UCSD-AML1 (cell line): ENCODE data around the gene DAO.
A peak's percentile ranks its signal among the peaks of the same experiment; 100 is the strongest.

ENCODE experiments used
- DNase-seq: peaks from one replicate; lab custom pipeline; 2025; ENCODE audit not compliant: unreplicated experiment; lab: John Stamatoyannopoulos, UW

The DAO gene

GRCh38 chr12:108875280-108875679, 4.6 kb upstream of the DAO start:
- DNase-seq = no peak

GRCh38 chr12:108875682-108876361, 4.1 kb upstream of the DAO start:
- no peak for DNase-seq

- no peak for DNase-seq
These were observed 3.3 kb upstream of the DAO start for GRCh38 chr12:108876550-108876949.

- no peak for DNase-seq
These were observed 2.1 kb downstream of the DAO start for GRCh38 chr12:108881953-108882352.

- DNase-seq = peak; percentile 56
These were observed 4.5 kb downstream of the DAO start for GRCh38 chr12:108884116-108885012.

- no peak for DNase-seq
These were observed 7.2 kb downstream of the DAO start for GRCh38 chr12:108886873-108887629.

- DNase-seq = no peak
These were observed 8.1 kb downstream of the DAO start for GRCh38 chr12:108888031-108888430.

GRCh38 chr12:108890208-108890607, 10.3 kb downstream of the DAO start:
- DNase-seq = peak; percentile 22

GRCh38 chr12:108895220-108895802, 15.4 kb downstream of the DAO start:
- no peak for DNase-seq

- peak; percentile 43 for DNase-seq
These were observed 16.4 kb downstream of the DAO start for GRCh38 chr12:108896336-108896735.

GRCh38 chr12:108896817-108897216, 16.9 kb downstream of the DAO start:
- DNase-seq = no peak

GRCh38 chr12:108899145-108899544, 19.3 kb downstream of the DAO start:
- DNase-seq = no peak

GRCh38 chr12:108905725-108906124, 25.8 kb downstream of the DAO start:
- peak; percentile 23 for DNase-seq

- DNase-seq = no peak
These were observed 27.1 kb downstream of the DAO start for GRCh38 chr12:108906971-108907370.

- peak; percentile 61 for DNase-seq
These were observed 28.0 kb downstream of the DAO start for GRCh38 chr12:108907839-108908351.

GRCh38 chr12:108910336-108910735, 30.4 kb downstream of the DAO start:
- DNase-seq = no peak

- no peak for DNase-seq
These were observed 32.0 kb downstream of the DAO start for GRCh38 chr12:108911915-108912314.

GRCh38 chr12:108912361-108912760, 32.5 kb downstream of the DAO start:
- DNase-seq = no peak

- no peak for DNase-seq
These were observed 34.2 kb downstream of the DAO start for GRCh38 chr12:108914121-108914531.

GRCh38 chr12:108915632-108916133, 35.8 kb downstream of the DAO start:
- no peak for DNase-seq

- no peak for DNase-seq
These were observed 36.4 kb downstream of the DAO start for GRCh38 chr12:108916336-108916735.
